Transverse colon (tissue), 4 donors: ENCODE data around the gene SLC19A1. TPM values are rescaled to one million over a fixed set of nuclear protein-coding genes. Genes with fewer than 3 reads are reported as not detected.

Experiments used
- DNase-seq: peaks from one replicate; pipeline ENCODE4 v3.0.0-alpha.2; 2019
- H3K27ac ChIP-seq, 4 donors: fragments of 200-600 bp; sonication (generic); 2 replicates each; pipeline ENCODE4 v1.5.1; 2016 to 2018; ENCODE audit warnings: inconsistent platforms in 4 of 4
- H3K27me3 ChIP-seq: fragments of 200-600 bp; sonication (generic); 2 replicates; pipeline ENCODE4 v1.5.1; 2017; ENCODE audit warnings: inconsistent platforms
- H3K36me3 ChIP-seq, 4 donors: fragments of 200-600 bp; sonication (generic); 2 replicates each; pipeline ENCODE4 v1.5.1; 2017 to 2019; ENCODE audit warnings: inconsistent platforms in 4 of 4
- H3K4me1 ChIP-seq, 4 donors: fragments of 200-600 bp; sonication (generic); 2 replicates each; pipeline ENCODE4 v1.5.1; 2017 to 2020; ENCODE audit warnings: inconsistent platforms in 4 of 4
- H3K4me3 ChIP-seq, 4 donors: fragments of 200-600 bp; sonication (generic); 1 replicate in 1 of 4; 2 replicates in 3 of 4; pipeline versions ENCODE4 v1.5.1 to v1.6.1; 2017 to 2019; ENCODE audit warnings: inconsistent platforms in 4 of 4
- H3K9me3 ChIP-seq, 2 donors: fragments of 200-600 bp; sonication (generic); 2 replicates each; pipeline ENCODE4 v1.5.1; 2017 to 2019; ENCODE audit warnings: inconsistent platforms in 2 of 2
- EP300 ChIP-seq: sonication (generic); formaldehyde crosslinking; IDR thresholded peaks from one replicate; pipeline ENCODE4 v1.6.1; 2017; ENCODE audit warnings: antibody characterized with exemption, low read depth
- POLR2A ChIP-seq: fragments of 450-650 bp; IDR thresholded peaks from one replicate; pipeline ENCODE4 v1.6.1; 2016; ENCODE audit warnings: antibody characterized with exemption, mild to moderate bottlenecking, moderate library complexity
- POLR2AphosphoS5 ChIP-seq, 3 donors: sonication (generic); formaldehyde crosslinking; IDR thresholded peaks; one replicate each; pipeline ENCODE4 v1.6.1; 2016; ENCODE audit warnings: antibody characterized with exemption in 3 of 3
- WGBS, 2 donors: methylation state at CpG; one replicate each; pipeline ENCODE4 v1.1.5; 2018; ENCODE audit warnings: low coverage in 1 of 2; 5-methylcytosine and 5-hydroxymethylcytosine counted together
- in situ Hi-C, 4 donors: fragments of 200-750 bp; cut with MboI; loops; one replicate each; pipeline versions ENCODE4 v1.15.0 to v1.15.1; 2017; ENCODE audit warnings: low sequenced_read_pairs in 3 of 4, low pct_ligation_motif_present in 1 of 4, low pct_unique_long_range_greater_than_20kb in 1 of 4
- intact Hi-C: fragments of 100-400 bp; cut with DNase I; formaldehyde crosslinking; loops from one replicate; pipeline ENCODE4 v1.15.1; 2023; ENCODE audit warnings: low total_unique reads
- total RNA-seq, 4 donors: library from RNA; depleted of rRNA; stranded (reverse); fragments of >200 nt; gene quantifications; one replicate each; pipeline ENCODE4 v1.1.0, GENCODE V29; 2016
- TF ChIP-seq, protein P1 (sequence below), 5 experiments: fragments of 200-600 bp in 3 of 5; fragments of 450-650 bp in 2 of 5; sonication (generic) in 3 of 5; IDR thresholded peaks; 1 replicate in 2 of 5; 2 replicates in 3 of 5; pipeline ENCODE4 v1.5.1; 2016 to 2017; ENCODE audit warnings: antibody characterized with exemption in 5 of 5, inconsistent platforms in 3 of 5, mild to moderate bottlenecking in 2 of 5, moderate library complexity in 1 of 5

Gene SLC19A1
- total RNA-seq, 4 donors from 2014 or later, result 8.3 to 24.1 (median 17.3) TPM

- Histone ChIP-seq H3K4me1 (peaks cover 0 to 8% (median 2%) of the 10 kb centered on the region in 4 donors), H3K27ac (no peak overlapping the region), H3K4me3 (no peak overlapping the region), H3K36me3 (no peaks in the 10 kb centered on the region), H3K27me3 (no peaks in the 10 kb centered on the region), H3K9me3 (no peaks in the 10 kb centered on the region)
- DNase-seq, result no peak
- in situ Hi-C loops, result no loop called here
- TF ChIP-seq POLR2A, result no peak
- TF ChIP-seq POLR2AphosphoS5 (IDR thresholded peaks at IDR 0.05), result no peak
- TF ChIP-seq, protein P1, sequence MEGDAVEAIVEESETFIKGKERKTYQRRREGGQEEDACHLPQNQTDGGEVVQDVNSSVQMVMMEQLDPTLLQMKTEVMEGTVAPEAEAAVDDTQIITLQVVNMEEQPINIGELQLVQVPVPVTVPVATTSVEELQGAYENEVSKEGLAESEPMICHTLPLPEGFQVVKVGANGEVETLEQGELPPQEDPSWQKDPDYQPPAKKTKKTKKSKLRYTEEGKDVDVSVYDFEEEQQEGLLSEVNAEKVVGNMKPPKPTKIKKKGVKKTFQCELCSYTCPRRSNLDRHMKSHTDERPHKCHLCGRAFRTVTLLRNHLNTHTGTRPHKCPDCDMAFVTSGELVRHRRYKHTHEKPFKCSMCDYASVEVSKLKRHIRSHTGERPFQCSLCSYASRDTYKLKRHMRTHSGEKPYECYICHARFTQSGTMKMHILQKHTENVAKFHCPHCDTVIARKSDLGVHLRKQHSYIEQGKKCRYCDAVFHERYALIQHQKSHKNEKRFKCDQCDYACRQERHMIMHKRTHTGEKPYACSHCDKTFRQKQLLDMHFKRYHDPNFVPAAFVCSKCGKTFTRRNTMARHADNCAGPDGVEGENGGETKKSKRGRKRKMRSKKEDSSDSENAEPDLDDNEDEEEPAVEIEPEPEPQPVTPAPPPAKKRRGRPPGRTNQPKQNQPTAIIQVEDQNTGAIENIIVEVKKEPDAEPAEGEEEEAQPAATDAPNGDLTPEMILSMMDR (IDR thresholded peaks at IDR 0.05), result no peak
- no peak for TF ChIP-seq EP300
- intact Hi-C loops, result no loop called here
- WGBS, 2 donors, result 65 to 84% methylated on average over 6 to 21 of the region's 21 CpGs
Measured at GRCh38 chr21:45575993-45576837, 34.0 kb upstream of the SLC19A1 start.

- 77% methylated on average over 26 of the region's 26 CpGs; no CpG with 5 or more reads in 1 of the 2 donors for WGBS, 2 donors
- H3K27ac ChIP-seq, result no peak overlapping the region
- H3K4me1 ChIP-seq, result peaks cover 0 to 10% (median 4%) of the 10 kb centered on the region in 4 donors
- H3K4me3 ChIP-seq, result no peak overlapping the region
- no peak for DNase-seq
- intact Hi-C loops (no loop called here), in situ Hi-C loops (no loop called here)
- TF ChIP-seq POLR2A (no peak), EP300 (no peak), POLR2AphosphoS5 (IDR thresholded peaks at IDR 0.05) (no peak)
- TF ChIP-seq, protein P1 (IDR thresholded peaks at IDR 0.05), result no peak
- H3K27me3 ChIP-seq, result no peaks in the 10 kb centered on the region
- no peaks in the 10 kb centered on the region for H3K9me3 ChIP-seq
- no peaks in the 10 kb centered on the region for H3K36me3 ChIP-seq
Measured at GRCh38 chr21:45575304-45575992, 33.2 kb upstream of the SLC19A1 start.

GRCh38 chr21:45574691-45575090, 32.5 kb upstream of the SLC19A1 start:
- TF ChIP-seq POLR2A (no peak), POLR2AphosphoS5 (IDR thresholded peaks at IDR 0.05) (no peak), EP300 (no peak)
- TF ChIP-seq, protein P1 (IDR thresholded peaks at IDR 0.05), result no peak
- in situ Hi-C loops, result loop anchor here in 2 of 4 donors (25.0 kb wide), 1 partner anchor 238 kb away; no protein-coding TSS in a partner anchor
- Histone ChIP-seq H3K36me3 (no peaks in the 10 kb centered on the region), H3K9me3 (no peaks in the 10 kb centered on the region), H3K4me1 (peaks cover 0 to 10% (median 4%) of the 10 kb centered on the region in 4 donors), H3K4me3 (no peak overlapping the region), H3K27ac (no peak overlapping the region), H3K27me3 (no peaks in the 10 kb centered on the region)
- 88% methylated on average over 6 of the region's 14 CpGs; no CpG with 5 or more reads in 1 of the 2 donors for WGBS, 2 donors
- intact Hi-C loops, result no loop called here
- DNase-seq, result no peak

DNA sequence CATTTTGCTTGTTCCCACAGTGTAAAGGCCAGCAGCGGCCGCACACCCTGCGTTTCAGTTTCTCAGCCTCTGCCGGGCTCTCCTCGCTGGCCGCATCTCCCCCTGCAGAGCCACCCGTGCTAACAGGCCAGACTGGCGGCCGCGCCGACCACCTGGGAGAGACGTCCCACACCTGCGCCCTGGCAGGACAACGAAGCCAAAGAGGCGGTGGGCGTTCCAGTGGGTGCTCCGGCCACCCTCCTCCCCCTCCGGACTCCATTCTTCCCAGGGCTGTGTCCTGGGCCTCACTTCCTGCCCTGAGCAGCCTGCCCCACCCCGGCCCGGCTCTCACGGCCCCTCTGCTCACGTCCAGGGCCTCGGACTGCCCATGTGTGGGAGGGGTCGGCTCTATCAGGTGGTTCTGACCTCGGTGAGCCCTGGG, 31.9 kb upstream of the SLC19A1 start:
- Histone ChIP-seq H3K4me3 (no peak overlapping the region), H3K4me1 (peaks cover 0 to 10% (median 4%) of the 10 kb centered on the region in 4 donors), H3K9me3 (no peaks in the 10 kb centered on the region), H3K27me3 (no peaks in the 10 kb centered on the region), H3K36me3 (no peaks in the 10 kb centered on the region), H3K27ac (peak overlapping the region in 2 of 4 donors; percentile 36 to 55)
- TF ChIP-seq EP300 (no peak), POLR2AphosphoS5 (IDR thresholded peaks at IDR 0.05) (no peak), POLR2A (no peak)
- TF ChIP-seq, protein P1 (IDR thresholded peaks at IDR 0.05), result no peak
- in situ Hi-C loops (loop anchor here in 2 of 4 donors (25.0 kb wide), 1 partner anchor 238 kb away; no protein-coding TSS in a partner anchor), intact Hi-C loops (no loop called here)
- no peak for DNase-seq
- WGBS, 2 donors, result 78% methylated on average over 25 of the region's 25 CpGs; no CpG with 5 or more reads in 1 of the 2 donors
